Liver (tissue), 9 donors: ENCODE results near the gene SURF2. TPM values are rescaled to one million over a fixed set of nuclear protein-coding genes. Genes with fewer than 3 reads are reported as not detected.

ENCODE experiments used
- DNase-seq: peaks from one replicate; pipeline ENCODE4 v3.0.0-alpha.2; 2017; ENCODE audit warnings: low spot score
- H3K27ac ChIP-seq, 2 donors: one replicate each; pipeline ENCODE4 v1.7.0; 2013; ENCODE audit warnings: inconsistent platforms in 2 of 2, low read length in 2 of 2, control low read depth in 1 of 2, low read depth in 1 of 2, mild to moderate bottlenecking in 1 of 2
- H3K27me3 ChIP-seq, 4 donors: one replicate each; pipeline versions ENCODE4 v1.6.1 to v1.7.0; 2013; ENCODE audit warnings: low read length in 3 of 4, inconsistent platforms in 1 of 4, mild to moderate bottlenecking in 1 of 4, moderate library complexity in 1 of 4; ENCODE audit not compliant: control insufficient read depth in 4 of 4, insufficient read depth in 4 of 4
- H3K36me3 ChIP-seq, 4 donors: one replicate each; pipeline versions ENCODE4 v1.6.1 to v1.7.0; 2013; ENCODE audit warnings: low read length in 3 of 4, mild to moderate bottlenecking in 3 of 4, low read depth in 1 of 4, moderate library complexity in 1 of 4; ENCODE audit not compliant: control insufficient read depth in 4 of 4, insufficient read depth in 3 of 4
- H3K4me1 ChIP-seq, 4 donors: one replicate each; pipeline versions ENCODE4 v1.6.1 to v1.7.0; 2013; ENCODE audit warnings: low read length in 3 of 4, mild to moderate bottlenecking in 3 of 4, moderate library complexity in 1 of 4; ENCODE audit not compliant: control insufficient read depth in 4 of 4, insufficient read depth in 4 of 4
- H3K4me3 ChIP-seq, 3 donors: one replicate each; pipeline versions ENCODE4 v1.6.1 to v1.7.0; 2013; ENCODE audit warnings: low read length in 3 of 3, control low read depth in 1 of 3, low read depth in 1 of 3, mild to moderate bottlenecking in 1 of 3
- H3K9ac ChIP-seq, 2 donors: one replicate each; pipeline ENCODE4 v1.7.0; 2013; ENCODE audit warnings: low read length in 2 of 2, mild to moderate bottlenecking in 2 of 2, moderate library complexity in 2 of 2, control low read depth in 1 of 2, low read depth in 1 of 2
- H3K9me3 ChIP-seq, 4 donors: one replicate each; pipeline versions ENCODE4 v1.6.1 to v1.7.0; 2013; ENCODE audit warnings: low read length in 3 of 4; ENCODE audit not compliant: control insufficient read depth in 4 of 4
- EGR1 ChIP-seq, 2 donors: IDR thresholded peaks; 2 replicates each; pipeline ENCODE4 v1.6.1; 2016 to 2018; ENCODE audit warnings: antibody characterized with exemption in 2 of 2, low read depth in 2 of 2
- FOXA2 ChIP-seq: IDR thresholded peaks from 2 replicates; pipeline ENCODE4 v1.6.1; 2016; ENCODE audit warnings: antibody characterized with exemption
- GABPA ChIP-seq, 2 donors: IDR thresholded peaks in 1 of 2; conservative IDR thresholded peaks in 1 of 2; 2 replicates each; pipeline ENCODE4 v1.6.1; 2016; ENCODE audit warnings: antibody characterized with exemption in 2 of 2, mild to moderate bottlenecking in 1 of 2, moderate library complexity in 1 of 2
- HNF4A ChIP-seq, 2 donors: conservative IDR thresholded peaks; 2 replicates each; pipeline ENCODE4 v1.6.1; 2016; ENCODE audit warnings: antibody characterized with exemption in 2 of 2, mild to moderate bottlenecking in 2 of 2
- JUND ChIP-seq, 2 donors: IDR thresholded peaks; 2 replicates each; pipeline ENCODE4 v1.6.1; 2016; ENCODE audit warnings: antibody characterized with exemption in 2 of 2
- NR2F2 ChIP-seq: IDR thresholded peaks from 2 replicates; pipeline ENCODE4 v1.6.1; 2016; ENCODE audit warnings: antibody characterized with exemption
- RAD21 ChIP-seq, 2 donors: IDR thresholded peaks; 2 replicates each; pipeline ENCODE4 v1.6.1; 2016; ENCODE audit warnings: antibody characterized with exemption in 2 of 2, mild to moderate bottlenecking in 2 of 2
- RXRA ChIP-seq, 2 donors: IDR thresholded peaks; 2 replicates each; pipeline ENCODE4 v1.6.1; 2017 to 2018; ENCODE audit warnings: antibody characterized with exemption in 2 of 2, mild to moderate bottlenecking in 1 of 2
- SP1 ChIP-seq: IDR thresholded peaks from 2 replicates; pipeline ENCODE4 v1.6.1; 2018; ENCODE audit warnings: antibody characterized with exemption, mild to moderate bottlenecking
- TAF1 ChIP-seq: conservative IDR thresholded peaks from 2 replicates; pipeline ENCODE4 v1.6.1; 2016; ENCODE audit warnings: antibody characterized with exemption, mild to moderate bottlenecking
- WGBS: extraction: QIAGEN DNeasy Blood & Tissue Kit; methylation state at CpG from one replicate; pipeline ENCODE4 v1.1.7; 2013; 5-methylcytosine and 5-hydroxymethylcytosine counted together
- polyA plus RNA-seq, 2 donors: library from polyadenylated mRNA; stranded (reverse) in 1 of 2; unstranded in 1 of 2; fragments of 200-250 nt in 1 of 2; fragments of >200 nt in 1 of 2; fragmentation: Nextera tagmentation in 1 of 2; extraction: Ambion mirVana in 1 of 2; gene quantifications; one replicate each; pipeline versions ENCODE4 v1.2.1 to v1.2.3, GENCODE V29; 2013 to 2015
- total RNA-seq, 2 donors: library from RNA; depleted of rRNA; stranded (reverse); fragments of >200 nt; gene quantifications; one replicate each; pipeline ENCODE4 v1.2.3, GENCODE V29; 2014
- TF ChIP-seq, protein P1 (sequence below): IDR thresholded peaks from 2 replicates; pipeline ENCODE4 v1.6.1; 2016; ENCODE audit warnings: antibody characterized with exemption
- TF ChIP-seq, protein P2 (sequence below): fragments of 150-350 bp; IDR thresholded peaks from 2 replicates; pipeline ENCODE4 v1.5.1; 2017; ENCODE audit warnings: improper control_type of control experiment, low read depth, low read length; ENCODE audit not compliant: missing input control
- TF ChIP-seq, protein P3 (sequence below): IDR thresholded peaks from 2 replicates; pipeline ENCODE4 v1.6.1; 2016; ENCODE audit warnings: antibody characterized with exemption
- TF ChIP-seq, protein P4 (sequence below): IDR thresholded peaks from 2 replicates; pipeline ENCODE4 v1.6.1; 2016; ENCODE audit warnings: antibody characterized with exemption, mild to moderate bottlenecking
- TF ChIP-seq, protein P5 (sequence below): IDR thresholded peaks from 2 replicates; pipeline ENCODE4 v1.6.1; 2016; ENCODE audit warnings: antibody characterized with exemption
- donor health status: healthy.
- donor health status: healthy.
- donor health status: healthy.
- donor health status: healthy.
- donor health status: healthy.

The SURF2 gene
- total and polyA plus RNA-seq, 4 donors = 6.0 to 15.8 (median 13.7) TPM

DNA sequence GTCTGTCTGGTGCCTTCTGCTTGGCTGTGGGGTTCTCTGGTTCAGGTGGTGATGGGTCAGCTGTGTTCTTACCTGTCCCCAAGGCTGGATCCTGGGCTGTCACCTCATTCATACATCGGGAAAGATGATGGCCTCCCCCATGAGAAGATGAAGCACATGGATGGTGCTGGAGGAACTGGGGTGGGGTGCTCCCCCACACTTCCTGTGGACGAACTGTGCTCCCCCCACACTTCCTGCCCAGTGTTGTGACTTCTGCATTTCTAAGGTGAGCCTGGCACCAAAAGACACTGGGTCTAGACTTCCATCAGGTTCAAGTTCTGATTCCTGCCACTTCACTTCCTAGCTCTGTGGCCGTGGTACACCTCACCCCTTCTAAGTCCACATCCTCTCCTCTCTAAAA, 16.1 kb upstream of the SURF2 start:
- Histone ChIP-seq H3K36me3 (peaks cover 0 to 44% (median 13%) of the 10 kb centered on the region in 4 donors), H3K9me3 (no peaks in the 10 kb centered on the region), H3K9ac (no peak overlapping the region), H3K27me3 (no peaks in the 10 kb centered on the region), H3K4me1 (peaks cover 0 to 12% (median 6%) of the 10 kb centered on the region in 4 donors), H3K4me3 (no peak overlapping the region), H3K27ac (peak overlapping the region in 1 of 2 donors; percentile 9)
- WGBS = 81% methylated on average over 3 of the region's 3 CpGs
- DNase-seq = no peak
- TF ChIP-seq, protein P1, sequence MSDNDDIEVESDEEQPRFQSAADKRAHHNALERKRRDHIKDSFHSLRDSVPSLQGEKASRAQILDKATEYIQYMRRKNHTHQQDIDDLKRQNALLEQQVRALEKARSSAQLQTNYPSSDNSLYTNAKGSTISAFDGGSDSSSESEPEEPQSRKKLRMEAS = no peak
- no peak for TF ChIP-seq TAF1
- TF ChIP-seq GABPA (IDR thresholded peaks at IDR 0.05 in 1 of 2, conservative IDR thresholded peaks at IDR 0.05 in 1 of 2) = no peak
- no peak for TF ChIP-seq JUND (IDR thresholded peaks at IDR 0.05)
- TF ChIP-seq EGR1 (IDR thresholded peaks at IDR 0.05; ENCODE audit: low read depth in 2 of 2) = no peak
- TF ChIP-seq RXRA (IDR thresholded peaks at IDR 0.05) = no peak
- TF ChIP-seq RAD21 (IDR thresholded peaks at IDR 0.05) = no peak
- TF ChIP-seq, protein P2, sequence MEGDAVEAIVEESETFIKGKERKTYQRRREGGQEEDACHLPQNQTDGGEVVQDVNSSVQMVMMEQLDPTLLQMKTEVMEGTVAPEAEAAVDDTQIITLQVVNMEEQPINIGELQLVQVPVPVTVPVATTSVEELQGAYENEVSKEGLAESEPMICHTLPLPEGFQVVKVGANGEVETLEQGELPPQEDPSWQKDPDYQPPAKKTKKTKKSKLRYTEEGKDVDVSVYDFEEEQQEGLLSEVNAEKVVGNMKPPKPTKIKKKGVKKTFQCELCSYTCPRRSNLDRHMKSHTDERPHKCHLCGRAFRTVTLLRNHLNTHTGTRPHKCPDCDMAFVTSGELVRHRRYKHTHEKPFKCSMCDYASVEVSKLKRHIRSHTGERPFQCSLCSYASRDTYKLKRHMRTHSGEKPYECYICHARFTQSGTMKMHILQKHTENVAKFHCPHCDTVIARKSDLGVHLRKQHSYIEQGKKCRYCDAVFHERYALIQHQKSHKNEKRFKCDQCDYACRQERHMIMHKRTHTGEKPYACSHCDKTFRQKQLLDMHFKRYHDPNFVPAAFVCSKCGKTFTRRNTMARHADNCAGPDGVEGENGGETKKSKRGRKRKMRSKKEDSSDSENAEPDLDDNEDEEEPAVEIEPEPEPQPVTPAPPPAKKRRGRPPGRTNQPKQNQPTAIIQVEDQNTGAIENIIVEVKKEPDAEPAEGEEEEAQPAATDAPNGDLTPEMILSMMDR = no peak

DNA sequence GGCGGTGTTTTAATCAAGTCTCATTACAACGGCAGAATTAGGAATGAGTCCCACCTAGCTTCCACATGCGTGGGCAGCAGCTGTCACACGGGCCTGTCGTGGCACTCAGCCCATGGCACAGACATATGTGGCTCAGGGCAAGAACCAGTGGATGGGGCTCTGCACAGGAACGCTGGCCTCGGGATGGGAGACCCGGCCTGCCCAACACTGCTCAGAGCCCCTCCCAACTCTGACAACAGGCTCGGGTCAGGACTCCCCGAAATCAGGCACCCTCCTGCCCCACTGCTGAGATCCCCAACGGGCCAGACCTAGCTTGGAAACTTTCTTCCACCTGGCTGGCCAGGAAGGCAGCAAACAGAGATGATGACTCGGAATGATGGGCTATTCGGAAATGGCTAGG, 15.4 kb upstream of the SURF2 start:
- Histone ChIP-seq H3K9me3 (no peaks in the 10 kb centered on the region), H3K36me3 (peaks cover 0 to 46% (median 13%) of the 10 kb centered on the region in 4 donors), H3K27me3 (no peaks in the 10 kb centered on the region), H3K4me1 (peaks cover 0 to 12% (median 5%) of the 10 kb centered on the region in 4 donors), H3K9ac (no peak overlapping the region), H3K4me3 (no peak overlapping the region), H3K27ac (no peak overlapping the region)
- WGBS = 93% methylated on average over 13 of the region's 13 CpGs
- TF ChIP-seq, protein P3, sequence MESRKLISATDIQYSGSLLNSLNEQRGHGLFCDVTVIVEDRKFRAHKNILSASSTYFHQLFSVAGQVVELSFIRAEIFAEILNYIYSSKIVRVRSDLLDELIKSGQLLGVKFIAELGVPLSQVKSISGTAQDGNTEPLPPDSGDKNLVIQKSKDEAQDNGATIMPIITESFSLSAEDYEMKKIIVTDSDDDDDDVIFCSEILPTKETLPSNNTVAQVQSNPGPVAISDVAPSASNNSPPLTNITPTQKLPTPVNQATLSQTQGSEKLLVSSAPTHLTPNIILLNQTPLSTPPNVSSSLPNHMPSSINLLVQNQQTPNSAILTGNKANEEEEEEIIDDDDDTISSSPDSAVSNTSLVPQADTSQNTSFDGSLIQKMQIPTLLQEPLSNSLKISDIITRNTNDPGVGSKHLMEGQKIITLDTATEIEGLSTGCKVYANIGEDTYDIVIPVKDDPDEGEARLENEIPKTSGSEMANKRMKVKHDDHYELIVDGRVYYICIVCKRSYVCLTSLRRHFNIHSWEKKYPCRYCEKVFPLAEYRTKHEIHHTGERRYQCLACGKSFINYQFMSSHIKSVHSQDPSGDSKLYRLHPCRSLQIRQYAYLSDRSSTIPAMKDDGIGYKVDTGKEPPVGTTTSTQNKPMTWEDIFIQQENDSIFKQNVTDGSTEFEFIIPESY = no peak
- TF ChIP-seq FOXA2 (no peak), SP1 (no peak), JUND (IDR thresholded peaks at IDR 0.05) (no peak), EGR1 (IDR thresholded peaks at IDR 0.05; ENCODE audit: low read depth in 2 of 2) (no peak), GABPA (IDR thresholded peaks at IDR 0.05 in 1 of 2, conservative IDR thresholded peaks at IDR 0.05 in 1 of 2) (no peak), NR2F2 (no peak), RXRA (IDR thresholded peaks at IDR 0.05) (no peak), HNF4A (conservative IDR thresholded peaks at IDR 0.05) (no peak)
- TF ChIP-seq, protein P4, sequence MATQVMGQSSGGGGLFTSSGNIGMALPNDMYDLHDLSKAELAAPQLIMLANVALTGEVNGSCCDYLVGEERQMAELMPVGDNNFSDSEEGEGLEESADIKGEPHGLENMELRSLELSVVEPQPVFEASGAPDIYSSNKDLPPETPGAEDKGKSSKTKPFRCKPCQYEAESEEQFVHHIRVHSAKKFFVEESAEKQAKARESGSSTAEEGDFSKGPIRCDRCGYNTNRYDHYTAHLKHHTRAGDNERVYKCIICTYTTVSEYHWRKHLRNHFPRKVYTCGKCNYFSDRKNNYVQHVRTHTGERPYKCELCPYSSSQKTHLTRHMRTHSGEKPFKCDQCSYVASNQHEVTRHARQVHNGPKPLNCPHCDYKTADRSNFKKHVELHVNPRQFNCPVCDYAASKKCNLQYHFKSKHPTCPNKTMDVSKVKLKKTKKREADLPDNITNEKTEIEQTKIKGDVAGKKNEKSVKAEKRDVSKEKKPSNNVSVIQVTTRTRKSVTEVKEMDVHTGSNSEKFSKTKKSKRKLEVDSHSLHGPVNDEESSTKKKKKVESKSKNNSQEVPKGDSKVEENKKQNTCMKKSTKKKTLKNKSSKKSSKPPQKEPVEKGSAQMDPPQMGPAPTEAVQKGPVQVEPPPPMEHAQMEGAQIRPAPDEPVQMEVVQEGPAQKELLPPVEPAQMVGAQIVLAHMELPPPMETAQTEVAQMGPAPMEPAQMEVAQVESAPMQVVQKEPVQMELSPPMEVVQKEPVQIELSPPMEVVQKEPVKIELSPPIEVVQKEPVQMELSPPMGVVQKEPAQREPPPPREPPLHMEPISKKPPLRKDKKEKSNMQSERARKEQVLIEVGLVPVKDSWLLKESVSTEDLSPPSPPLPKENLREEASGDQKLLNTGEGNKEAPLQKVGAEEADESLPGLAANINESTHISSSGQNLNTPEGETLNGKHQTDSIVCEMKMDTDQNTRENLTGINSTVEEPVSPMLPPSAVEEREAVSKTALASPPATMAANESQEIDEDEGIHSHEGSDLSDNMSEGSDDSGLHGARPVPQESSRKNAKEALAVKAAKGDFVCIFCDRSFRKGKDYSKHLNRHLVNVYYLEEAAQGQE = no peak
- TF ChIP-seq, protein P5, sequence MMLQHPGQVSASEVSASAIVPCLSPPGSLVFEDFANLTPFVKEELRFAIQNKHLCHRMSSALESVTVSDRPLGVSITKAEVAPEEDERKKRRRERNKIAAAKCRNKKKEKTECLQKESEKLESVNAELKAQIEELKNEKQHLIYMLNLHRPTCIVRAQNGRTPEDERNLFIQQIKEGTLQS = no peak
- TF ChIP-seq, protein P1 = no peak
- DNase-seq = no peak
